GOT3 (cell line): ENCODE results near the gene ACTG1.

Experiments
- DNase-seq: peaks from one replicate; lab custom pipeline; 2025; ENCODE audit warnings: mixed read lengths; lab: John Stamatoyannopoulos, UW

ACTG1 gene

GRCh38 chr17:81462506-81463125 is 50.0 kb downstream of the ACTG1 start:
- DNase-seq, result no peak

GRCh38 chr17:81461607-81462500 is 50.7 kb downstream of the ACTG1 start:
- DNase-seq, result no peak

- no peak for DNase-seq
Measured at GRCh38 chr17:81460856-81461460, 51.6 kb downstream of the ACTG1 start.
